ENCODE measurements around the gene PKD1L1.

Gene PKD1L1

GRCh38 chr7:47875998-47876744, 72.1 kb downstream of the PKD1L1 start:
- DNase-seq (ENCODE audit: low spot score), result no peak

- no peak for DNase-seq (ENCODE audit: low spot score)
Observed at GRCh38 chr7:47875406-47875805, 72.9 kb downstream of the PKD1L1 start.

GRCh38 chr7:47873762-47874161, 74.5 kb downstream of the PKD1L1 start:
- no peak for DNase-seq (ENCODE audit: low spot score)

- DNase-seq (ENCODE audit: low spot score), result no peak
Observed at GRCh38 chr7:47867286-47867685, 81.0 kb downstream of the PKD1L1 start.

GRCh38 chr7:47866120-47866519, 82.1 kb downstream of the PKD1L1 start:
- no peak for DNase-seq (ENCODE audit: low spot score)

GRCh38 chr7:47852330-47853245, 95.7 kb downstream of the PKD1L1 start:
- no peak for DNase-seq (ENCODE audit: low spot score)

GRCh38 chr7:47847207-47847606, 101.1 kb downstream of the PKD1L1 start:
- DNase-seq (ENCODE audit: low spot score), result no peak

- no peak for DNase-seq (ENCODE audit: low spot score)
Observed at GRCh38 chr7:47846138-47846836, 102.0 kb downstream of the PKD1L1 start.

GRCh38 chr7:47844311-47844710, 104.0 kb downstream of the PKD1L1 start:
- DNase-seq (ENCODE audit: low spot score), result no peak

- DNase-seq (ENCODE audit: low spot score), result no peak
Observed at GRCh38 chr7:47843291-47843690, 105.0 kb downstream of the PKD1L1 start.

GRCh38 chr7:47839381-47839780, 108.9 kb downstream of the PKD1L1 start:
- DNase-seq (ENCODE audit: low spot score), result no peak

GRCh38 chr7:47837826-47838225, 110.4 kb downstream of the PKD1L1 start:
- DNase-seq (ENCODE audit: low spot score), result no peak

- no peak for DNase-seq (ENCODE audit: low spot score)
Observed at GRCh38 chr7:47836503-47837202, 111.6 kb downstream of the PKD1L1 start.

GRCh38 chr7:47836080-47836479, 112.2 kb downstream of the PKD1L1 start:
- DNase-seq (ENCODE audit: low spot score), result no peak

- no peak for DNase-seq (ENCODE audit: low spot score)
Observed at GRCh38 chr7:47833211-47833610, 115.1 kb downstream of the PKD1L1 start.

GRCh38 chr7:47832105-47832715, 116.1 kb downstream of the PKD1L1 start:
- no peak for DNase-seq (ENCODE audit: low spot score)

GRCh38 chr7:47830015-47830414, 118.3 kb downstream of the PKD1L1 start:
- no peak for DNase-seq (ENCODE audit: low spot score)

- DNase-seq (ENCODE audit: low spot score), result no peak
Observed at GRCh38 chr7:47827871-47828270, 120.4 kb downstream of the PKD1L1 start.

- DNase-seq (ENCODE audit: low spot score), result no peak
Observed at GRCh38 chr7:47827351-47827756, 120.9 kb downstream of the PKD1L1 start.

- DNase-seq (ENCODE audit: low spot score), result no peak
Observed at GRCh38 chr7:47826754-47827153, 121.5 kb downstream of the PKD1L1 start.

GRCh38 chr7:47819607-47819920, 128.7 kb downstream of the PKD1L1 start:
- no peak for DNase-seq (ENCODE audit: low spot score)
